H9 (cell line): ENCODE results near the gene ACVR2B. TPM values are rescaled to one million over a fixed set of nuclear protein-coding genes. Genes with fewer than 3 reads are reported as not detected.
A peak's percentile ranks its signal among the peaks of the same experiment; 100 is the strongest.

Experiments
- DNase-seq: peaks from one replicate; pipeline ENCODE4 v3.0.0-alpha.2; 2017
- H2AFZ ChIP-seq: one replicate; pipeline ENCODE4 v1.6.1; 2013; ENCODE audit warnings: mild to moderate bottlenecking, low read length, control low read depth, moderate library complexity
- H2AK5ac ChIP-seq: 2 replicates; pipeline ENCODE4 v1.6.1; 2013; ENCODE audit warnings: low read length, control low read depth, mixed read lengths; ENCODE audit not compliant: insufficient read length
- H2BK120ac ChIP-seq: one replicate; pipeline ENCODE4 v1.6.1; 2013; ENCODE audit warnings: low read depth, mild to moderate bottlenecking, low read length, control low read depth, inconsistent platforms; ENCODE audit not compliant: poor library complexity, severe bottlenecking
- H2BK12ac ChIP-seq: 2 replicates; pipeline ENCODE4 v1.6.1; 2013; ENCODE audit warnings: low read length, control low read depth, mixed read lengths, low read depth; ENCODE audit not compliant: insufficient read length
- H2BK15ac ChIP-seq: 2 replicates; pipeline ENCODE4 v1.6.1; 2013; ENCODE audit warnings: low read depth, low read length, control low read depth
- H2BK20ac ChIP-seq: one replicate; pipeline ENCODE4 v1.6.1; 2013; ENCODE audit warnings: low read depth, mild to moderate bottlenecking, low read length, control low read depth, inconsistent platforms; ENCODE audit not compliant: poor library complexity, severe bottlenecking
- H2BK5ac ChIP-seq: 2 replicates; pipeline ENCODE4 v1.6.1; 2013; ENCODE audit warnings: low read length, control low read depth, mixed read lengths; ENCODE audit not compliant: insufficient read length
- H3K14ac ChIP-seq: 2 replicates; pipeline ENCODE4 v1.6.1; 2013; ENCODE audit warnings: low read length, control low read depth; ENCODE audit not compliant: insufficient read depth
- H3K18ac ChIP-seq: 2 replicates; pipeline ENCODE4 v1.6.1; 2013; ENCODE audit warnings: low read depth, mild to moderate bottlenecking, mixed read lengths, low read length, control low read depth; ENCODE audit not compliant: insufficient read length
- H3K23ac ChIP-seq: 2 replicates; pipeline ENCODE4 v1.6.1; 2013; ENCODE audit warnings: low read length, control low read depth, mixed read lengths, low read depth; ENCODE audit not compliant: insufficient read length
- H3K23me2 ChIP-seq: 2 replicates; pipeline ENCODE4 v1.6.1; 2013; ENCODE audit warnings: low read depth, mild to moderate bottlenecking, mixed read lengths, low read length, control low read depth; ENCODE audit not compliant: insufficient read length, poor library complexity, severe bottlenecking
- H3K27ac ChIP-seq: 2 replicates; pipeline ENCODE4 v1.5.1; 2013; ENCODE audit warnings: low read length, control low read depth, mixed read lengths, low read depth; ENCODE audit not compliant: insufficient read length
- H3K27me3 ChIP-seq: 2 replicates; pipeline ENCODE4 v1.6.1; 2013; ENCODE audit warnings: low read length, control low read depth, inconsistent platforms; ENCODE audit not compliant: insufficient read depth
- H3K4ac ChIP-seq: 2 replicates; pipeline ENCODE4 v1.6.1; 2013; ENCODE audit warnings: low read depth, mild to moderate bottlenecking, control low read depth, inconsistent platforms, low read length, moderate library complexity
- H3K4me1 ChIP-seq: 2 replicates; pipeline ENCODE4 v1.6.1; 2013; ENCODE audit warnings: low read length, control low read depth, inconsistent platforms; ENCODE audit not compliant: insufficient read depth
- H3K4me2 ChIP-seq: 2 replicates; pipeline ENCODE4 v1.6.1; 2013; ENCODE audit warnings: low read length, control low read depth, mixed read lengths; ENCODE audit not compliant: insufficient read length, insufficient read depth
- H3K56ac ChIP-seq: 2 replicates; pipeline ENCODE4 v1.6.1; 2013; ENCODE audit warnings: low read depth, mild to moderate bottlenecking, mixed read lengths, low read length, control low read depth; ENCODE audit not compliant: insufficient read length
- H3K79me1 ChIP-seq: 2 replicates; pipeline ENCODE4 v1.6.1; 2013; ENCODE audit warnings: low read depth, mild to moderate bottlenecking, moderate library complexity, low read length, control low read depth, inconsistent platforms; ENCODE audit not compliant: insufficient read depth, poor library complexity, severe bottlenecking
- H3K79me2 ChIP-seq: 2 replicates; pipeline ENCODE4 v1.6.1; 2013; ENCODE audit warnings: low read length, control low read depth, inconsistent platforms; ENCODE audit not compliant: insufficient read depth
- H3K9ac ChIP-seq: 2 replicates; pipeline ENCODE4 v1.6.1; 2013; ENCODE audit warnings: low read length, control low read depth, mixed read lengths; ENCODE audit not compliant: insufficient read length; ENCODE audit errors: extremely low read depth
- H3K9me3 ChIP-seq: one replicate; pipeline ENCODE4 v1.6.1; 2013; ENCODE audit warnings: low read depth, low read length, inconsistent platforms; ENCODE audit not compliant: control insufficient read depth
- H3T11ph ChIP-seq: one replicate; pipeline ENCODE4 v1.6.1; 2013; ENCODE audit warnings: mild to moderate bottlenecking, low read length, control low read depth, inconsistent platforms
- H4K20me1 ChIP-seq: one replicate; pipeline ENCODE4 v1.6.1; 2013; ENCODE audit not compliant: control insufficient read depth, insufficient read length, insufficient read depth
- H4K5ac ChIP-seq: 2 replicates; pipeline ENCODE4 v1.6.1; 2013; ENCODE audit warnings: low read depth, mild to moderate bottlenecking, mixed read lengths, low read length, control low read depth; ENCODE audit not compliant: insufficient read length
- H4K8ac ChIP-seq: replicated peaks from 2 replicates; pipeline ENCODE4 v1.6.1; 2013; ENCODE audit warnings: low read length, control low read depth, mixed read lengths, low read depth; ENCODE audit not compliant: insufficient read length
- H4K91ac ChIP-seq: 2 replicates; pipeline ENCODE4 v1.6.1; 2013; ENCODE audit warnings: low read depth, mild to moderate bottlenecking, moderate library complexity, mixed read lengths, low read length, control low read depth; ENCODE audit not compliant: insufficient read length
- H3K27ac Mint-ChIP-seq, 3 experiments: 2 replicates in 2 of 3; 3 replicates in 1 of 3; pipeline ENCODE4 v1.8.0; 2020 to 2021; ENCODE audit warnings: mixed read lengths in 3 of 3, mild to moderate bottlenecking in 1 of 3, moderate library complexity in 1 of 3
- H3K27me3 Mint-ChIP-seq: 2 replicates; pipeline ENCODE4 v1.8.0; 2021; ENCODE audit warnings: low read depth, mild to moderate bottlenecking, moderate library complexity, mixed read lengths
- H3K36me3 Mint-ChIP-seq, 3 experiments: 2 replicates in 2 of 3; 3 replicates in 1 of 3; pipeline ENCODE4 v1.8.0; 2020 to 2021; ENCODE audit warnings: low read depth in 3 of 3, mixed read lengths in 3 of 3; ENCODE audit not compliant: insufficient read depth in 1 of 3
- H3K4me1 Mint-ChIP-seq, 2 experiments: 2 replicates each; pipeline ENCODE4 v1.8.0; 2020; ENCODE audit warnings: mixed read lengths in 2 of 2
- H3K4me3 Mint-ChIP-seq, 2 experiments: 2 replicates in 1 of 2; 3 replicates in 1 of 2; pipeline ENCODE4 v1.8.0; 2020 to 2021; ENCODE audit warnings: mild to moderate bottlenecking in 2 of 2, mixed read lengths in 2 of 2, moderate library complexity in 1 of 2
- H3K9me3 Mint-ChIP-seq, 2 experiments: 2 replicates in 1 of 2; 3 replicates in 1 of 2; pipeline ENCODE4 v1.8.0; 2020; ENCODE audit warnings: mild to moderate bottlenecking in 2 of 2, mixed read lengths in 2 of 2, moderate library complexity in 1 of 2
- WGBS: extraction: QIAGEN DNeasy Blood & Tissue Kit; methylation state at CpG from one replicate; pipeline ENCODE4 v1.1.7; 2013; ENCODE audit warnings: missing lambda C conversion rate, low lambda C conversion rate, mixed read lengths; ENCODE audit not compliant: insufficient read length; ENCODE audit errors: extremely low coverage; 5-methylcytosine and 5-hydroxymethylcytosine counted together
- total RNA-seq: library from RNA; stranded (reverse); gene quantifications from 2 replicates; pipeline ENCODE4 v1.2.1, GENCODE V29; 2021
- TF ChIP-seq, protein P1 (sequence below): fragments of 200-600 bp; sonication (generic); conservative IDR thresholded peaks from 3 replicates; pipeline ENCODE4 v1.8.0; 2021; ENCODE audit warnings: antibody characterized with exemption, mild to moderate bottlenecking

ACVR2B gene
- total RNA-seq, 1 experiment from 2014 or later = 105 TPM

- no peak overlapping the region for H2BK5ac ChIP-seq
- no peak overlapping the region for H3K9ac ChIP-seq
- H3K9me3 Mint-ChIP-seq = no peaks in the 10 kb centered on the region
- no peak overlapping the region for H3K4me2 ChIP-seq
- H3K56ac ChIP-seq = no peak overlapping the region
- peaks cover 24% of the 10 kb centered on the region; the same call in 1 of the 2 replicates for H3K79me2 ChIP-seq
- no peak overlapping the region for H2BK120ac ChIP-seq
- no peak overlapping the region for H4K91ac ChIP-seq
- peaks cover 3% of the 10 kb centered on the region for H3K79me1 ChIP-seq
- H2BK15ac ChIP-seq = no peak overlapping the region
- no peak overlapping the region for H3K18ac ChIP-seq
- no peak for DNase-seq
- H3K27ac ChIP-seq = no peak overlapping the region
- no peak overlapping the region for H2BK20ac ChIP-seq
- no peak overlapping the region for H3K4me3 Mint-ChIP-seq
- peaks cover 22 to 36% (median 36%) of the 10 kb centered on the region in 3 experiments for H3K36me3 Mint-ChIP-seq
- H3T11ph ChIP-seq = no peak overlapping the region
- H4K5ac ChIP-seq = no peak overlapping the region
- H2AK5ac ChIP-seq = no peak overlapping the region
- TF ChIP-seq, protein P1, sequence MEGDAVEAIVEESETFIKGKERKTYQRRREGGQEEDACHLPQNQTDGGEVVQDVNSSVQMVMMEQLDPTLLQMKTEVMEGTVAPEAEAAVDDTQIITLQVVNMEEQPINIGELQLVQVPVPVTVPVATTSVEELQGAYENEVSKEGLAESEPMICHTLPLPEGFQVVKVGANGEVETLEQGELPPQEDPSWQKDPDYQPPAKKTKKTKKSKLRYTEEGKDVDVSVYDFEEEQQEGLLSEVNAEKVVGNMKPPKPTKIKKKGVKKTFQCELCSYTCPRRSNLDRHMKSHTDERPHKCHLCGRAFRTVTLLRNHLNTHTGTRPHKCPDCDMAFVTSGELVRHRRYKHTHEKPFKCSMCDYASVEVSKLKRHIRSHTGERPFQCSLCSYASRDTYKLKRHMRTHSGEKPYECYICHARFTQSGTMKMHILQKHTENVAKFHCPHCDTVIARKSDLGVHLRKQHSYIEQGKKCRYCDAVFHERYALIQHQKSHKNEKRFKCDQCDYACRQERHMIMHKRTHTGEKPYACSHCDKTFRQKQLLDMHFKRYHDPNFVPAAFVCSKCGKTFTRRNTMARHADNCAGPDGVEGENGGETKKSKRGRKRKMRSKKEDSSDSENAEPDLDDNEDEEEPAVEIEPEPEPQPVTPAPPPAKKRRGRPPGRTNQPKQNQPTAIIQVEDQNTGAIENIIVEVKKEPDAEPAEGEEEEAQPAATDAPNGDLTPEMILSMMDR = no peak
- H3K14ac ChIP-seq = no peak overlapping the region
- H3K9me3 ChIP-seq = no peaks in the 10 kb centered on the region
- peak overlapping the region in 2 of 3 experiments; percentile 21 to 35; a peak in 1 of 7 replicates for H3K27ac Mint-ChIP-seq
- WGBS = no CpG with 5 or more reads among the region's 5 CpGs
- H3K4me1 Mint-ChIP-seq = peaks cover 14 to 15% of the 10 kb centered on the region in 2 experiments
- H3K4me1 ChIP-seq = no peaks in the 10 kb centered on the region
- H4K8ac ChIP-seq = no peak overlapping the region
- H3K27me3 Mint-ChIP-seq = no peaks in the 10 kb centered on the region
- H3K4ac ChIP-seq = no peak overlapping the region
- H3K23me2 ChIP-seq = no peaks in the 10 kb centered on the region
- no peaks in the 10 kb centered on the region for H3K27me3 ChIP-seq
- no peak overlapping the region for H3K23ac ChIP-seq
- H2BK12ac ChIP-seq = no peak overlapping the region
- H4K20me1 ChIP-seq = peaks cover 2% of the 10 kb centered on the region
- H2AFZ ChIP-seq = no peak overlapping the region
These were observed 22.6 kb downstream of the ACVR2B start for GRCh38 chr3:38476157-38476756.
